Thyroid gland (tissue), 4 donors: ENCODE results near the gene NCOA3.

Experiments used
- CTCF ChIP-seq, 6 experiments: fragments of 200-600 bp in 3 of 6; fragments of 450-650 bp in 3 of 6; sonication (generic) in 3 of 6; IDR thresholded peaks; one replicate each; pipeline ENCODE4 v1.5.1; 2016 to 2019; ENCODE audit warnings: antibody characterized with exemption in 6 of 6, mild to moderate bottlenecking in 2 of 6, inconsistent platforms in 1 of 6, moderate library complexity in 1 of 6
- POLR2A ChIP-seq, 2 donors: fragments of 450-650 bp; IDR thresholded peaks; one replicate each; pipeline ENCODE4 v1.6.1; 2017; ENCODE audit warnings: antibody characterized with exemption in 2 of 2, mild to moderate bottlenecking in 2 of 2, moderate library complexity in 1 of 2

GRCh38 chr20:47479506-47479905, 22.2 kb upstream of the NCOA3 start:
- TF ChIP-seq CTCF (IDR thresholded peaks at IDR 0.05) (no peak), POLR2A (IDR thresholded peaks at IDR 0.05) (no peak)
